GM12878 (cell line): ENCODE results near the gene ACSL3.

Experiments used
- CBX5 ChIP-seq: sonication (generic); IDR thresholded peaks from 2 replicates; pipeline ENCODE4 v1.6.1; 2016; ENCODE audit warnings: low read depth, moderate library complexity, mild to moderate bottlenecking, inconsistent platforms
- EZH2 ChIP-seq: IDR thresholded peaks from 2 replicates; pipeline ENCODE4 v1.6.1; 2012; ENCODE audit warnings: low read depth, mild to moderate bottlenecking, control low read depth, inconsistent platforms, low read length, borderline replicate concordance; ENCODE audit not compliant: control insufficient read depth
- MXI1 ChIP-seq: fragments of 150-350 bp; IDR thresholded peaks from 2 replicates; pipeline ENCODE4 v1.6.1; 2011; ENCODE audit warnings: low read depth, mild to moderate bottlenecking, inconsistent platforms, low read length, improper control_type of control experiment
- POLR2A ChIP-seq: IDR thresholded peaks from 2 replicates; pipeline ENCODE4 v1.6.1; 2011; ENCODE audit warnings: low read depth, mild to moderate bottlenecking, low read length
- RELA ChIP-seq: fragments of 450-650 bp; IDR thresholded peaks from 2 replicates; pipeline ENCODE4 v1.8.0; 2014; ENCODE audit warnings: borderline replicate concordance; ENCODE audit not compliant: partially characterized antibody
- SUPT20H ChIP-seq: IDR thresholded peaks from 2 replicates; pipeline ENCODE4 v1.6.1; 2011; ENCODE audit warnings: low read depth, mild to moderate bottlenecking, low read length, moderate library complexity, borderline replicate concordance; ENCODE audit not compliant: control insufficient read depth
- TARDBP ChIP-seq: IDR thresholded peaks from 2 replicates; pipeline ENCODE4 v1.6.1; 2016; ENCODE audit warnings: borderline replicate concordance
- TCF7 ChIP-seq: IDR thresholded peaks from 2 replicates; pipeline ENCODE4 v1.6.1; 2014; ENCODE audit warnings: antibody characterized with exemption, borderline replicate concordance
- ZZZ3 ChIP-seq: IDR thresholded peaks from 2 replicates; pipeline ENCODE4 v1.6.1; 2011; ENCODE audit warnings: low read depth; ENCODE audit not compliant: control insufficient read depth, insufficient read length
- TF ChIP-seq, protein P1 (sequence below), 3 experiments: IDR thresholded peaks in 2 of 3; conservative IDR thresholded peaks in 1 of 3; 2 replicates each; pipeline ENCODE4 v1.5.1; 2011; ENCODE audit warnings: low read depth in 3 of 3, low read length in 3 of 3, mild to moderate bottlenecking in 3 of 3, control low read depth in 2 of 3, moderate library complexity in 2 of 3, inconsistent platforms in 1 of 3, mixed read lengths in 1 of 3; ENCODE audit not compliant: control insufficient read depth in 2 of 3, insufficient read depth in 1 of 3; ENCODE audit errors: extremely low read depth in 1 of 3
- TF ChIP-seq, protein P2 (sequence below): fragments of 450-650 bp; IDR thresholded peaks from 2 replicates; pipeline ENCODE4 v1.6.1; 2017; ENCODE audit warnings: mild to moderate bottlenecking
- TF ChIP-seq, protein P3 (sequence below): IDR thresholded peaks from 2 replicates; pipeline ENCODE4 v1.6.1; 2012; ENCODE audit warnings: low read length, inconsistent platforms

DNA sequence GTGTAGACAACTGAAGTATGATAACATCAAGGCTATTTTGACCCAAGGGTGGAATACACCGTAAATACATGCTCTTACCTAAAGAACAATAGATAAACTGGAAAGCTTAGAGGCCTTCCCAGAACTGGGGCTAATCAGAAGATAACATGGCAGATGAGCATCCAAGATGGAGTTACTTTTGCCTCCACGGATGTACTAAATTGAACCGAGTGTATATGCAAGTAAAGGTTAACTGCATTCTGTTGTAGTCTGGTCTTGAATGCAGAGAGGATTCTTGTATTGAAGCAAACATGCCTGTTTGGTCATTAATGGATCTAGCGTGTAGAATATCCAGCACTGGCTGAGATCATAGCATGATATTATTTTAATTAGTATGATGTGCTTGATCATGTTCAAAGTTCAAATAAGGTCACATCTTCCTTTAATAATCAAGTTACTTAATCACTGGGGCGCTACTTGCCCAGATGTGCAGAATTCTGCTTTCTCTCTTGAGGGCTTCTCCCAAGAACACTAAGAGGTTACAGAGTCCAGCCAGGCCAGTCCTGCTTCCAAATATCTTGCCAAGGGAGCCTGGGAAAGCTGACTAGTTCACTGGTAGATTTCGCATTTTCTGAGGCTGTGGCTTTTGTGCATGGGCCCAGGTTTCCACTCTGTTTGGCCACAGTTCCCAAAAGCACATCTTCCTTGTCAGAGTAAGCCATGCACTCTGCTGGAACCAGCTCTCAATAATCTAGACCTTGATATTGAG lies 37.5 kb upstream of the ACSL3 start:
- TF ChIP-seq, protein P1, sequence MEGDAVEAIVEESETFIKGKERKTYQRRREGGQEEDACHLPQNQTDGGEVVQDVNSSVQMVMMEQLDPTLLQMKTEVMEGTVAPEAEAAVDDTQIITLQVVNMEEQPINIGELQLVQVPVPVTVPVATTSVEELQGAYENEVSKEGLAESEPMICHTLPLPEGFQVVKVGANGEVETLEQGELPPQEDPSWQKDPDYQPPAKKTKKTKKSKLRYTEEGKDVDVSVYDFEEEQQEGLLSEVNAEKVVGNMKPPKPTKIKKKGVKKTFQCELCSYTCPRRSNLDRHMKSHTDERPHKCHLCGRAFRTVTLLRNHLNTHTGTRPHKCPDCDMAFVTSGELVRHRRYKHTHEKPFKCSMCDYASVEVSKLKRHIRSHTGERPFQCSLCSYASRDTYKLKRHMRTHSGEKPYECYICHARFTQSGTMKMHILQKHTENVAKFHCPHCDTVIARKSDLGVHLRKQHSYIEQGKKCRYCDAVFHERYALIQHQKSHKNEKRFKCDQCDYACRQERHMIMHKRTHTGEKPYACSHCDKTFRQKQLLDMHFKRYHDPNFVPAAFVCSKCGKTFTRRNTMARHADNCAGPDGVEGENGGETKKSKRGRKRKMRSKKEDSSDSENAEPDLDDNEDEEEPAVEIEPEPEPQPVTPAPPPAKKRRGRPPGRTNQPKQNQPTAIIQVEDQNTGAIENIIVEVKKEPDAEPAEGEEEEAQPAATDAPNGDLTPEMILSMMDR (IDR thresholded peaks at IDR 0.05 in 2 of 3, conservative IDR thresholded peaks at IDR 0.05 in 1 of 3; ENCODE audit: control insufficient read depth in 2 of 3, extremely low read depth in 1 of 3, insufficient read depth in 1 of 3, low read depth in 3 of 3, low read length in 3 of 3): no peak
- TF ChIP-seq, protein P2, sequence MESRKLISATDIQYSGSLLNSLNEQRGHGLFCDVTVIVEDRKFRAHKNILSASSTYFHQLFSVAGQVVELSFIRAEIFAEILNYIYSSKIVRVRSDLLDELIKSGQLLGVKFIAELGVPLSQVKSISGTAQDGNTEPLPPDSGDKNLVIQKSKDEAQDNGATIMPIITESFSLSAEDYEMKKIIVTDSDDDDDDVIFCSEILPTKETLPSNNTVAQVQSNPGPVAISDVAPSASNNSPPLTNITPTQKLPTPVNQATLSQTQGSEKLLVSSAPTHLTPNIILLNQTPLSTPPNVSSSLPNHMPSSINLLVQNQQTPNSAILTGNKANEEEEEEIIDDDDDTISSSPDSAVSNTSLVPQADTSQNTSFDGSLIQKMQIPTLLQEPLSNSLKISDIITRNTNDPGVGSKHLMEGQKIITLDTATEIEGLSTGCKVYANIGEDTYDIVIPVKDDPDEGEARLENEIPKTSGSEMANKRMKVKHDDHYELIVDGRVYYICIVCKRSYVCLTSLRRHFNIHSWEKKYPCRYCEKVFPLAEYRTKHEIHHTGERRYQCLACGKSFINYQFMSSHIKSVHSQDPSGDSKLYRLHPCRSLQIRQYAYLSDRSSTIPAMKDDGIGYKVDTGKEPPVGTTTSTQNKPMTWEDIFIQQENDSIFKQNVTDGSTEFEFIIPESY: no peak
- TF ChIP-seq SUPT20H: no peak
- no peak for TF ChIP-seq CBX5
- no peak for TF ChIP-seq MXI1
- TF ChIP-seq ZZZ3: no peak
- no peak for TF ChIP-seq EZH2
- no peak for TF ChIP-seq RELA
- TF ChIP-seq, protein P3, sequence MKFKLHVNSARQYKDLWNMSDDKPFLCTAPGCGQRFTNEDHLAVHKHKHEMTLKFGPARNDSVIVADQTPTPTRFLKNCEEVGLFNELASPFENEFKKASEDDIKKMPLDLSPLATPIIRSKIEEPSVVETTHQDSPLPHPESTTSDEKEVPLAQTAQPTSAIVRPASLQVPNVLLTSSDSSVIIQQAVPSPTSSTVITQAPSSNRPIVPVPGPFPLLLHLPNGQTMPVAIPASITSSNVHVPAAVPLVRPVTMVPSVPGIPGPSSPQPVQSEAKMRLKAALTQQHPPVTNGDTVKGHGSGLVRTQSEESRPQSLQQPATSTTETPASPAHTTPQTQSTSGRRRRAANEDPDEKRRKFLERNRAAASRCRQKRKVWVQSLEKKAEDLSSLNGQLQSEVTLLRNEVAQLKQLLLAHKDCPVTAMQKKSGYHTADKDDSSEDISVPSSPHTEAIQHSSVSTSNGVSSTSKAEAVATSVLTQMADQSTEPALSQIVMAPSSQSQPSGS: no peak
- TF ChIP-seq TCF7: no peak
- TF ChIP-seq TARDBP: no peak
- TF ChIP-seq POLR2A: no peak
